CD4-positive, alpha-beta T cell treated with Interleukin-12 subunit alpha and Interleukin-12 subunit beta, for 1 hour (primary cell): ENCODE results near the gene RAB31.
"Not testable (repeated sequence)": the region's sequence is repeated elsewhere in the genome, so short reads cannot be mapped to it uniquely, and the experiment has no call there.

ENCODE experiments used
- DNase-seq: peaks from one replicate; pipeline ENCODE4 v3.0.0-alpha.2; 2020

The RAB31 gene

DNA sequence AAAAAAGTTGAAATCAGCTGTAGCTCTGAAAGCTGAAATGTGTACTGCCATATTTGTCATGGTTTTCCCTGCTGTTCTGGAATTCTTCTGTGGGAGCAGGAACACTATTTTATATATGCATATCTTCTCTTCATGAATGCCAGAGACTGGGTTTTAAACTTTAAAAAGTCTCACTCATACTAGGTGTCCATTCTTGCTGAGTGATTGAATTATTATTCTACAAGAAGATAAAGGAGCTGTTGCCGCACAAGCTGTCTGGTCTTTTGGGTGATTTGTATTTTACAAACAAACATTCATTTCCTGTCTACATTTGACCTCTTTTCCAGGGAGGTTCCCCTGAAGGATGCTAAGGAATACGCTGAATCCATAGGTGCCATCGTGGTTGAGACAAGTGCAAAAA is 137.2 kb downstream of the RAB31 start:
- DNase-seq, result no peak

DNA sequence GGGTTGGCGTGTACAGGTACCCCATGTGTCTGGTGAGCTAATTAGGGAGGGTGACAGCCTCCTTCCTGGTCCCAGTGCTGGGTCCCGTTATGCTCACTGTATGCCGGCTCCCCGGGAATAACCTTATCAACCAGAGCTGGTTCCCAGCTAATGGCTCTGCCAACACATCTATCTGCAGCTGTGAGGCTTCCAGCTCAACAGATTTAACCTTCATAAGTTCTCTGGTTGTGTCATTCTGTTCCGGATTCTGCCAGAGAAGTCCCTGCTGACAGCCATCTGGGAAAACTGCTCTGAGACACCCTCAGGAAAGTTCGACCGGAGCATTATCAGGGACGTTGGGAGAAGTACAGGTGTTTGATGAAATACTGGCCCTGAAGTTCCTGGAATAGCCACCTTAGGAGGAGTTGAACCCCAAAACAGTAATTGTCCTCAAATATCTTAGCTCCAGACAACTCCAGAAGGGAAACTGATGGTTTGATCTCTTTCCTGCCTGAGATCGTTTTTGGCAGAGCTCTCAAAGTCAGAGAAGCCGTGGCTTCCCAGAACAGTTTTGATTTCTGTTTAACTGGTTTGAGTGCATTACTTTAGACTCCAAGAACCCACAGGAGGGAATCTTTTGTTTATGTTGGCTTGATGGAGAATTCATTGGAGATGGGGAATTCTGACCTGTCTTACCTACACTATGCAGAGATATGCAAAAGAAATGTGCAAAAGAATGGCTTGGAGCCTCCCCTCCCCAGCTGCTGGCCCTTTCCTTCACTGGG is 138.2 kb downstream of the RAB31 start:
- no peak for DNase-seq

DNA sequence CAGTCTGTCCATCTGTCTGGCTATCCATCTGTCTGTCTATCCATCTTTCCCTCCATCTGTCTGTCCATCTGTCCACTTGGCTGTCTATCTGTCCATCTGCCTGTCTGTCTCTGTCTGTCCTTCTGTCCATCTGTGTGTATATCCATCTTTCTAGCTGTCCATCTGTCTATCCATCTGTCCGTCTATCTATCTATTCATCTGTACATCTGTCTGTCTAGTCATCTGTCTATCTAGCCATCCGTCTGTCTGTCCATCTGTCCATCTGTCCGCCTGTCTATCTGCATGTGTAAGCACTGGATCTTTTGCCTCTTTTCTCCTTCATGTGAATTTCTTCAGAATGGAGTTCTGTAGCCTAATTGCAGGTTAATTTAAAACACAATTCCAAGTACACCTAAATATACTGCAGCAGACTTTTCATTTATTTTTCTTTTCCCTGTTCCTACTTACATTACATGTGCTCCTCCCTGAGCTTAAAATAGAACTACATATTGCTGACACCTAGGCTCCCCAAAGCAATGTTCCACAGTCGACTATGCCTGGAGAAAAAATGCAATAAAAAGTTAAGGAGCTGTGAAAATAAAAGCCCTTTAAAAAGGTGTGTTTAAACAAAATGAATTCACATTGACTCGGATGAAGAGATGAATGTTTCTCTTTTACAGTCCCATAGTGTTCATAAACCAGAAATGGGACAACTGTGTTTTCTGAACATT is 140.2 kb downstream of the RAB31 start:
- DNase-seq, result no peak

DNA sequence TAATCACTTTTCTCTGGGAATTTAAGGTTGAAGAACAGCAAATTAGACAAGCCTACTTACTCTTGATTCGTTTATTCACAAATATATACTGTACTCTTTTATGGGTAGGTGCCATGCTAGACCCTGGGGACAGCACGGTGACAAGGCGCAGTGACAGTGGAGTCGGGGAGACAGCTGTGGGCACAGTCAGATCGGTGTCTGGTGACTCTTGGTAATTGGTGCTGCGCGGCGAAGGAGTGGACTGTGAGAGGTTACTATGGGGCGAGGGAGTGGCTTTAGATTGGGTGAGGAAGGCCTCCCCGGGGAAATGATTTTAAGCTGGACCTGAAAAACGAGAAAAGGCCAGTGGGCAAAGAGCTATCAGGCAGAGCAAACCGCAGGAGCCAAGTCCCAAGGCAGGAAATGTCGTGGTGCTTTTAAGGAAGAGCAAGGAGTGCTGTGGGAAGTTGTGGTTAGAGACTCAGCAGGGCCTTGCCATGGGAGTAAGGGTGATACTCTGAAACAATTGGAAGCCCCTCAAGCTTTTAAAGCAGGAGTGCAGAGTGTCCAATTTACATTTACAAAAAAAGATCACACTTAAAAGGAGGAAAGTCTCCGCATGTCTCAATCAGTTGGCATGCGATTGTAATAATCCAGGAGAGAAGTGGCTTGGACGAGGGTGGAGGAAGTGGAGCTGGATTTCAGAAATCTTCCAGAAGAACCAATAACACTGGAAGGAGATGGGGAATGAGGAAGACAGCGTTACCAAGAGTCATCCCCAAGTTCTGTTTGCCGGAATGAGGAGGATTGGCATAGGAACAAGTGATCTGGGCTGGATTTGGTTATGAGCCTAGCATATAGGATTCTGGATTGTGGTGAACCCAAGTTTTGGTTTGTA is 141.5 kb downstream of the RAB31 start:
- DNase-seq, result no peak

DNA sequence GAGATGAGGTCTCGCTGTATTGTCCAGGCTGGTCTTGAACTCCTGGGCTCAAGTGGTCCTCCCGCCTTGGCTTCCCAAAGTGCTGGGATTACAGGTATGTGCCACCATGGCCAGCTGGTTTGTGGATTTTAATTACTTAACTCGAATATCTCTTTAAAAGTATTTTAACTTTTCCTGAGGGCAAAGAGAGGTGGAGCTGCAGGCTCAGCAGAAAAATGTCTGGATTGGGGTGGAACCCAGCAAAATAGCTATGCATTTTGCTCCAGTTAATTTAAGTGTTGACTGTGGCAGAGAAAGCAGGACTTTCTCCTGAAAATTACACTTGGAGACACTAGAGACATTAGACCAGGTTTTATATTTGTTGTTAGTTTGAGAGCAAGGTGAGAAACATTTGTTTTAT is 142.2 kb downstream of the RAB31 start:
- DNase-seq, result no peak

DNA sequence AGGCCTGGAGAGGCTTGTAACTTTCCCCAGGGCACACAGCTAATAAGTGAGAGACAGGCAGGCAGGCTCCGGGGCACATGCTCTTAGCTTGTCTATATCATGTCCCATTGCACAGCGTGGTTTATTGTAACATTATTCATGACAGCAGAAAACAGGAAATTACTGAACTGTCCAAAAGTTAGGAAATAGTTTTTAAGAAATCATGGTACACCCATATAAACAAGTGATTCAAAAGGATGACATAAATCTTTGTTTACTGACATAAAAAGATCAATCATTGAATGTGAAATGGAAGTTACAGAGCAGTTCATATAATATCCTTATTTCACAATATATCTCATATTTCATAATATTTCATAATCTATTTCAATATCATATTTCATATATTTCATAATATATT is 143.4 kb downstream of the RAB31 start:
- DNase-seq, result no peak

DNA sequence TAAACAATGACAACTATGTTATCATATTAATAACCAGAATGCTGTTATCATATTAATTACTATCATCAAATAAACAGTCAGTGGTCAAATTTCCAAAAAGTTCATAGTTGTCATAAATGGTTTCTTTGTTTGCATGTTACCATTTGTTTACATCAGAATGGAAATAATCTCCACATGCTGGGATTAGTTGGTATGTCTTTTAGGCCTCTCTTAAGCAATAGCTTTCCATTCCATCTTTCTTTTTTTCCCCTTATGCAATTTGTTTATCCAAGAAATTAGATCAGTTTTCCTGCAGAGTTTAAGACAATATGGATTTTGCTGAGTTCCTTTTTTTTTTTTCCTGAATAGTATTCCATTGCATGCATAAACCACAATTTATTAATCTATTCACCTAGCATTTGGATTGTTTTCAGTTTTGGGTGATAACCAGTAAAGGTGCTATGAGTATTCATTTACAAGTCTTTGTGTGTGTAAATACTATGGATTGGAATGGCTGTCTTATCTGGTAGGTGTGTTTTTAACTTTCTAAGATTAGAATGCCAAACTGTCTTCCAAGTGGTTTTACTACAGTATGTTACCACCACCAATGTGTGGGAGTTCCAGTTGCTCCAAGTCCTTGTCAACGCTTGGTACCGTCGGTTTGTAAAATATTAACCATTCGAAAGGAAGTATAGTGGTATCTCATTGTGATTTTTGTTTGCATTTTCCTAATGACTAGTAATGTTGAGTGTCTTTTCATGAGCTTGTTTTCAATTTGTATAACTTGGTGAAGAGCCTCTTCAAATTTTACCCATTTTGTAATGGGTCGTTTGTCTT is 144.4 kb downstream of the RAB31 start:
- no peak for DNase-seq

DNA sequence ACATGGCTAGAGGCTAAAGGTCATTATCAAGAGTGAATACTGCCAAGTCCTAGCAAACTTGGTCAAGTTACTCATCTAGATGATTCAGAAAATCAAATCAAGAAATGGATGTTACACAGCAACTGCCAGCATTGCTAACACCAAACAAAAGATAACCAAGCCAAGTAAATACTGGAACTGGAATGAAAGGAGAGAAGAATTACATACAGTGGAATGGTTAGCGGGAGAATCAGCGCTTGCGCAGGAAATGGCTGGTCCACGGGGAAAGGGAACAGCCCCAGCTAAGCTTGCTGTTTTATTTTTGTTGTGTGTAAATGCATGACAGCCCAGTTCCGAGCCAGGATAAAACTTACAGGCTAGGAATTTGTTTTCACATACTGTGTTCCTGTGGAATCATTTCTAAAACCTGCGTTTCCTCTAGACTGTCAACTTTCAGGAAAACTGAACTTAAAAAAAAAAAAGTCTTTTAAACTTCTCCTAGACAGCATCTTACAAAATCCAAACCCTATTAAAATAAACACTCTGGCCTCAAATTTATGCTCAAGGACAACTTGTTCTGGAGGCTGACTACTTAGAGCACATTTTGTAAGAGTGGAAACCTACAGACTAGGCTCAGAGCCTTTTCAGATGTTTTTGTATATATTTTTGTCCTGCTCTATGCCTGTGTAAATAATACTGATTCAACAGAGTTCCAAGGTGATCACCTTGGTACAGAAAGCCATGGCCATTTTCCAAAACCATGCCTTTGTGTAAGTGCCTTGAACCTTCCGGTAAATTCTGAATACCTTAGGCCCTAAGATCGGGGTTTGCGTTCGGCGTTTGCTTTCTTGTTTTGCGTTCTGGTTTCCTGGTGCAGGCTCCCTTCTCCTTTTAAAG is 146.9 kb downstream of the RAB31 start:
- no peak for DNase-seq

DNA sequence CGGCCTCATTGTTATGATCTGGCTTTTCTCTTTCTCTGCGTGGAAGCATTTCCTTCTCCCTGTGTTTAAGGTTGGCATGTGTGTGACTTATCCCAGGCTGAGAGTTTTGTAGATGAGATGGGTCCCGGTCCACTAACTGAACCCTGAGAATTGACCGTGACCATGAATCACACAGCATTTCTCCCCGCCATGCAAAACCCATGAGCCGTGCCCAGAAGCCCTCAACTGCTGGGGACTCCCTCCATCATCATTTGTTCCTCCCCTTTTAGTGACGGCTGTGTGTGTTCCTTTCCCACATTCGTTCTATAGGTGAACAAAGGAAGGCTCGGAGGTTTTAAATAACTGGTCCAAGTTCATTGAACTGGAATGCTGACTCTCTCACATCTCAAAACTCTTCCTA is 147.6 kb downstream of the RAB31 start:
- DNase-seq, result no peak

DNA sequence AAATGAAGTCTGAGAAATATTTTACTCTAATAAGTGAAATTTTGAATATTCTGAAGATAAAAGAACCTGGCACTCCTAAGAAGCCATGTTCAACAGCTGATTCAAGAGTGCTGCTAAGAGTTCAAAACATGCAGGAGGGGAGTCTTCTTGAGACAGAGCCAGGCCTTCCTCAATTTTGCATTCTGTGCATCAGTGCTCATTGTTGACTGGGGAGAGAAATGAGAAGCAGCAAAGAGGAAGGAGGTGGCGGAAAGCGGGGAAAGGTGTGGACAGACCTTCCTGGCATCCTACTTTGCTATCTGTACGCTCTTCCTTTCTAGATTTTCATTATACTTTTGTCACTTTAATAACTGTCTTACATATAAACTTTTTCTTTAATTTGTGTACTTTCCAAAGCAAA is 148.0 kb downstream of the RAB31 start:
- no peak for DNase-seq

DNA sequence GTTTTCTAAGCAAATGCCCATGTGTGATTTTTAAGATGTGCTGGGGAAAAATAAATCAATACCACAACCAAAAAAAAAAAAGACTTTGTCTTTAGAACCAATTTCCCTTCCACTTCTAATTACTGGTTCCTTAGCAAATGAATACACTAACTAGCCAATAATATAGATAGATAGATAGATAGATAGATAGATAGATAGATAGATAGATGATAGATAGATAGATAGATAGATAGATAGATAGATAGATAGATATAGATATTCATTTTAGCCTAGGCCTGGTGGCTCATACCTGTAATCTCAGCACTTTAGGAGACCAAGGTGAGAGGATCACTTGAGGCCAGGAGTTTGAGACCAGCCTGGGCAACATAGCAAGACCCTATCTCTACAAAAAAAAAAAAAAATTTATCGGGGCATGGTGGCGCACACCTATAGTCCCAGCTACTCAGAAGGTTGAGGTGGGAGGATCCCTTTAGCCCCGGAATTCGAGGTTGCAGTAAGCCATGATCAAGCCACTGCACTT is 149.4 kb downstream of the RAB31 start:
- DNase-seq, result not testable (repeated sequence)

DNA sequence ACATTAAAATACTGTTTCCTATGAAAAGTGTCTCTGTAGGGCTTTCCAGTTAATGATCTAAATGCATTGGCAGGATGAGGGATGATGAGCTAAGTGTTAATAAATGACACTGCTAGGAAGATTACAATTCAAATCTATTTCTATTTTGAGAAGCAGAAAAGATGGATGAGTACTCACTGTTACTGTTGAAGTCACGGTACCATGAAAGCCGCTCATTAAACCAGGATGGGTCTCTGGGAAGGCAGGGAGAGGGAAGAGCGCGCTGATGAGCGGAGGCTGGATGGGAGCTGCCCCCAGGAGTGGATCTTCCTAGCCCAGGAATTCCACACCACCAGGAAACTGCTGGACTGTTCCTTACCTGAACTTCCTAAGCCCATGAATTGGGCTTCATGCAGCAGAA is 150.5 kb downstream of the RAB31 start:
- DNase-seq, result no peak

DNA sequence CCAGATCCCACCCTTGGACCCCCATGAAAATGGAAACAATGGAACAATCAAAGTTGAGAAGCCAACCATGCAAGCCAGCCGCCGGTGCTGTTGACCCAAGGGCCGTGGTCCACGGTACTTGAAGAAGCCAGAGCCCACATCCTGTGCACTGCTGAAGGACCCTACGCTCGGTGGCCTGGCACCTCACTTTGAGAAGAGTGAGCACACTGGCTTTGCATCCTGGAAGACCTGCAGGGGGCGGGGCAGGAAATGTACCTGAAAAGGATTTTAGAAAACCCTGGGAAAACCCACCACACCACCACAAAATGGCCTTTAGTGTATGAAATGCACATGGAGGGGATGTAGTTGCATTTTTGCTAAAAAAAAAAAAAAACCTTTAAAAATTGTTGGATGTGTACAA is 151.1 kb downstream of the RAB31 start:
- no peak for DNase-seq

DNA sequence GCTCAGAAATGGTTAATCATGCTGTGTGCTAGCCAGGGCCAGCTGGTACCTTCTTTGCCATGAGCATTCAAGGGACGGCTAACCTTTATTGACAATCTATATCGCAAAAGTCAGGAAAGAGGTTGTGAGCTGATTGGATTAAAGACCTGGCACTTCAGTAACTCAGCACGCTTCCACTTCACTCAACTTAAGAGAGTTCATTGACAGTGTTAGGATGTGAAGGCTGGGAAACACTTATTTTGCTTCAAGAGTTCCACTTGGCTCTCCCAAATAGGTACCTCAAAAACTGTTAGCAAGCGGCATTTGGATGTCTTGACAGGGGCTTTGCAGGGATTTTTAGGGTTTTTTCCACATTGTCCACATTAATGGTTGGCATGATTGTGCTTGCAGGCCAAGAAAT is 152.6 kb downstream of the RAB31 start:
- DNase-seq, result no peak

DNA sequence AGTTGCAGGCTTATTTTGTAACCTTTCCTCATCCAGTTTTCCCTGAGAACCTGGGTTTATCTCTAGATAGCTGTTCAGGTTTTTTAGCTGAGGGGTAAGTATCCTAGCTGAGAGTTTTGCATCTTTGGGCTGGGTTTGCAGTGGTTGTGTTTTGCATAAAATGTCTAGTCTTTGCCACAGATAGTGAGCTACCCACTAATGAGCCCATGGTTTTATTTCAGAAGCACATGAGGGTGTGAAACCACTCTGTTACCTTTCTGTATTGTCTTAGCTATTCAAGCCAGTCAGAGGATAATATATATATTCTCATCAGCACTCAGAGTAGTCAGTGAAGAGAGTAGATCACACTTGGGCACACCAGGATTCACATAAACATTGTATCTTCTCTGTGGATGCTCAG is 153.1 kb downstream of the RAB31 start:
- DNase-seq, result no peak

DNA sequence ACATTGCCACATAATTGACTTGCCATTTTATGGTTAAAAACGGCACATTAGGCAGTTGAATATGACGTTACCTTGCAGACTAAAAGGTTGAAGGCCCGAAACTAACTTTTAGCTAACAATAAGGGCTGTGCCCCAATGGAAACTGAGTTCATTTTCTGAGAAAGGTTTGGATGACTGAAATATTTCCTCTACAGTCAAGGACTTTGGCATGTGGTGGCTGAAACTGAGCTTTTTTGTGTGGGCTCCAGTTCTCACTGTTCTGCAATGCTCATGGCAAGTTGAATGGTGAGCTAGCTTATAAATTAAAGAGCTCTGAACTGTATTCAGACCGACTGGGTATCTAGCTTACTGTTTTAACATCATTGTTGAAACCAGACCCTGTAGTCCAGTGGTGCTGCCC is 153.8 kb downstream of the RAB31 start:
- no peak for DNase-seq

DNA sequence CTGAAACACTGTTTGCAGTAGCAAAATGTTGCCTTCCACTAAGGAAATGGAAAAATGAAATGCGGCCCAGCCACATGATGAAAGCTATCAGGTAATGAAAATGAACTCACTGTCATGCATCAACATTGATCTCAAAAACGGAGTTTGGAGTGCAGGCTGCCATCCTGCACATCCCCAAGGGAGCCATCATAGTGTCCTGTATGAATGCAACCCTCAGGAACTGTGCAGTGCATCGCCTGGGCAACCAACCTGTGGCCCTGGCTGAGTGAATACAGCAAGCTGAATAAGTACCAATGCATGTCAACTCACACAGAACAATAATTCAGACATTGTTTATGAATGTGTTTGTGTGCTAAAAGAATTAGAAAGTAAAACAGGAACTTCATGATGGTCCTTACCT is 154.6 kb downstream of the RAB31 start:
- DNase-seq, result no peak

DNA sequence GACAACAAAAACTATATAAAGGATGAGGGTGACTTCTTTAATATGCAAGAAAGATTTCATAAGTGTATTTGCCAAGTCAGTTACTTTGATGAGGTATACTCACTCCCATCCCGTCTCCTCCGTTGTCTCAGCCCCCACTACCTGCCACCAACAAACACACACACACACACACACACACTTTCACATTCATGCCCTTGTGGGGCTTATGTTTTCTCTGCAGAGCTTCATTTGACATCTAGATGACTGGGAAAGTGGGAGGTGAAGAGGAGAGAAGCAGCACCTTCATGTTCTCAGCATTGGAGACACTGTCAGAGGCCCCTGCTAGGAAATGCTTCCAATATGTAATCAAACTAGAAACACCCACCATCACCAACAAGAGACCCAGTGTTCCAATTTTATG is 155.2 kb downstream of the RAB31 start:
- no peak for DNase-seq

DNA sequence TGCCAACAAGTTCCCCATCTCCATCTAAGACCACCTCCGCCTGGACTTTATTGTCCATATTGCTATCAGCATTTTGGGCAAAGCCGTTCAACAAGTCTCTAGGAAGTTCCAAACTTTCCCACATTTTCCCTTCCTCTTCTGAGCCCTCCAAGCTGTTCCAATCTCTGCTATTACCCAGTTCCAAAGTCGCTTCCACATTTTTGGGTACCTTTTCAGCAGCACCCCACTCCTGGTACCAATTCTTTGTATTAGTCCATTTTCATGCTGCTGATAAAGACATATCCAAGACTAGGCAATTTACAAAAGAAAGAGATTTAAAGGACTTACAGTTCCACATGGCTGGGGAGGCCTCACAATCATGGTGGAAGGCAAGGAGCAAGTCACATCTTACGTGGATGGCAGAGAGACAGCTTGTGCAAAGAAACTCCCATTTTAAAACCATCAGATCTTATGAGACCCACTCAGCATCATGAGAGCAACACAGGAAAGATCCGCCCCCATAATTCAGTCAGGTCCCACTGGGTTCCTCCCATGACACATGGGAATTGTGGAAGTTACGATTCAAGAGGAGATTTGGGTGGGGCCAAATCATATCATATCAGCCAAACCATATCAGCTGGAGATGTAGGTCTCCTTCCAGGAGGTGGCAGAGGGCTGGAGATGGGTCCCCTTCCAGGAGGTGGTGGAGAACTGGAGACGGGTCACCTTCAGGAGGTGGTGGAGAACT is 157.8 kb downstream of the RAB31 start:
- DNase-seq, result no peak

DNA sequence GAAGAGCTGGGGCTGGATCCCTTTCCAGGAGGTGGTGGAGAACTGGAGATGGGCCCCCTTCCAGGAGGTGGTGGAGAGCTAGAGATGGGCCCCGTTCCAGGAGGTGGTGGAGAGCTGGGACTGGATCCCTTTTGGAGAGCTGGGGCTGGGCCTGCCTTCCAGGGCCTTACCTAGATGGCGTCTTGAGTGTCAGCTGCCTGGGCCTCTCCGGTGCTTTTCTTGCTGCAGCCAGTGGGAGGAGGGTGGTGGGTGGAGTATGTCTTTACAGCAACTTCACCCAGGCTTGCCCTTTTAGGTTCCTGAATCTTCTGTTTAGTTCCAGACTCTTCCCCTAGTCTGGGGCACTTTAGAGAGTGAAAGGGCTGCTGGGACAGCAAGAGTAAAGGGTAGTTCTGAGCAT is 158.5 kb downstream of the RAB31 start:
- no peak for DNase-seq

DNA sequence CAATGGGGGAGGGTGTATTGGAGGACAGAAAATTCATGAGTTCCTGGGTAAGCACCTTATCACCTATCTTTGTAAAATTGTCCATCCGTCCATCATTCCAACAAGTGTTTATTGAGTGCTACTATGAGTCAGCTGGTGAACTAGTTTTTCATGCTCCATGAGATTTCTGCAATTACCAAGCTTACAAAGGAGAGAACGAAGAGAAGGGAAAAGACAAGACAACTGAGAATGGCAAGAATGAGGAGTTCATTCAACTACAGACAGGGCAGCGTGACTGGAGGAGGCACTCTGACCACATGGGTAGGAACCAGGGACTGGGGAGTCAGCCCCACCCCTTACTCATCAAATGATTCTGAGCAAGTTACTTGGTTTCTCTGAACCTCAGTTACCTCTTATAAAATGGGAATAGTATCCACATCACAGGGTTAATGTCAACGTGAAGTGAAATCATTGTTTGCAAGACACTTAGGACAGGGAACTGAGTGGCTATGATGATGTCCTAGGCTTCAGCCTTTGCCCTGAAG is 159.0 kb downstream of the RAB31 start:
- no peak for DNase-seq
